Neural crest cell (in vitro differentiated cells): ENCODE results near the gene KIF21B. TPM values are rescaled to one million over a fixed set of nuclear protein-coding genes. Genes with fewer than 3 reads are reported as not detected.
A peak's percentile ranks its signal among the peaks of the same experiment; 100 is the strongest.

ENCODE experiments used
- DNase-seq: peaks from one replicate; pipeline ENCODE4 v3.0.0; 2021; ENCODE audit warnings: low read depth, mixed read lengths, low spot score
- H3K27ac Mint-ChIP-seq: one replicate; pipeline ENCODE4 v1.8.0; 2021; ENCODE audit warnings: mild to moderate bottlenecking, mixed read lengths; ENCODE audit not compliant: unreplicated experiment
- H3K27me3 Mint-ChIP-seq: 2 replicates; pipeline ENCODE4 v1.8.0; 2021; ENCODE audit warnings: low read depth, mild to moderate bottlenecking, mixed read lengths
- H3K36me3 Mint-ChIP-seq: 2 replicates; pipeline ENCODE4 v1.8.0; 2021; ENCODE audit warnings: low read depth, mild to moderate bottlenecking, mixed read lengths
- H3K4me1 Mint-ChIP-seq: 2 replicates; pipeline ENCODE4 v1.8.0; 2021; ENCODE audit warnings: mixed read lengths
- H3K4me3 Mint-ChIP-seq: one replicate; pipeline ENCODE4 v1.8.0; 2021; ENCODE audit warnings: mild to moderate bottlenecking, mixed read lengths
- H3K9me3 Mint-ChIP-seq: 2 replicates; pipeline ENCODE4 v1.8.0; 2021; ENCODE audit warnings: mixed read lengths
- CTCF ChIP-seq: fragments of 200-600 bp; sonication (generic); conservative IDR thresholded peaks from 2 replicates; pipeline ENCODE4 v1.5.0; 2021; ENCODE audit warnings: antibody characterized with exemption, mild to moderate bottlenecking
- total RNA-seq: library from RNA; stranded (reverse); gene quantifications from 2 replicates; pipeline ENCODE4 v1.2.1, GENCODE V29; 2021

KIF21B gene
- total RNA-seq, 1 donor from 2014 or later = 28.9 TPM

DNA sequence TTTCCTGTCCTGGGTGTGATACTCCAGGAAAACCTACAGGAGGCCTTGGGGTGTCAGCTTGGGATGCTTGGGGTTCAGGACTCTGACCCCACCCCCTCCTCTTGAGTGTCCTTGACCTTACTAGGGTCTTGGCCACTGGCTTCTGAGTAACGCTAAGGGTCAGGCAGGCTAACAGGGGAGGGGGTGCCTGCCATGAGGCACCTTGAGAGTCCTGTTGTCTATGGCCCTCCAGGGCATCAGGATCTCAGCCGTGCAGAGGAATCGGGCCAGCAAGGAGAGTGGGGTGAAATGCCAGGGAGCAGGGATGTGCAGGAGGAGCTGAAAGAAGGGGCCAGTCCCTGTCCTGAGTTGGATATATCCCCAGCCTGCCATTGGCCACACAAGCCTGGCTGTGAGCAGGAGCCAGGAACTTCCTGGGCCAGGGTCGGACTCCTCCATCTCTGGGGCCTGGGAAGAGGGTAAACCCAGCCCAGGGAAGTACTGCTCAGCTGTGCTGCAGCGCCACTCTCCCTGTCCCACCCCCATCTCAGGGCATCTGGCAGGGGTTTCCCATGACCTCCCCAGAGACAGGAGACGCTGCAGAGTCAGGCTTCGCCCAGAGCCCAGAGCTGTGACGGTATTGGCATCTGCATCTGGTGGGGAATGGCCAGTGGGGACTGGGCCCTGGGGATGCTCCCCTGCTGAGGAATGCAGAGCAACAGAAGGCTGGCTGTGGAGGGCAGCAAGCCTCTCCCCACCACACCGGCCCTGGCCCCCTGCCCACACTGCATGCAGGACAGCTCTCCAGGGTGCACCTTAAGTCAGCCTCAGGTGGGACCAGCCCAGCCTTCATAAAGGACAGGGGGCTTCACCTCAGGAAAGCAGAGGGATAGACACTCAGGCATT lies 6.3 kb downstream of the KIF21B start:
- Mint-ChIP-seq H3K27ac (peak overlapping the region; percentile 64), H3K4me1 (peaks cover 62% of the 10 kb centered on the region), H3K36me3 (no peaks in the 10 kb centered on the region), H3K4me3 (peak overlapping the region; percentile 31), H3K9me3 (no peaks in the 10 kb centered on the region), H3K27me3 (no peaks in the 10 kb centered on the region)
- no peak for TF ChIP-seq CTCF
- no peak for DNase-seq

GRCh38 chr1:201016211-201016651 lies 7.3 kb downstream of the KIF21B start:
- no peak for DNase-seq
- H3K4me3 Mint-ChIP-seq = no peak overlapping the region
- no peaks in the 10 kb centered on the region for H3K9me3 Mint-ChIP-seq
- H3K36me3 Mint-ChIP-seq = no peaks in the 10 kb centered on the region
- H3K27ac Mint-ChIP-seq = no peak overlapping the region
- H3K4me1 Mint-ChIP-seq = peaks cover 57% of the 10 kb centered on the region
- no peaks in the 10 kb centered on the region for H3K27me3 Mint-ChIP-seq
- TF ChIP-seq CTCF = no peak

- Mint-ChIP-seq H3K4me3 (peak overlapping the region; percentile 47), H3K36me3 (no peaks in the 10 kb centered on the region), H3K27me3 (no peaks in the 10 kb centered on the region), H3K9me3 (no peaks in the 10 kb centered on the region), H3K4me1 (peaks cover 55% of the 10 kb centered on the region), H3K27ac (no peak overlapping the region)
- DNase-seq = no peak
- no peak for TF ChIP-seq CTCF
Observed at GRCh38 chr1:201015551-201016091, 7.9 kb downstream of the KIF21B start.

GRCh38 chr1:201014816-201015200 lies 8.7 kb downstream of the KIF21B start:
- TF ChIP-seq CTCF = no peak
- Mint-ChIP-seq H3K27ac (no peak overlapping the region), H3K4me3 (no peak overlapping the region), H3K4me1 (peaks cover 58% of the 10 kb centered on the region), H3K9me3 (no peaks in the 10 kb centered on the region), H3K36me3 (no peaks in the 10 kb centered on the region), H3K27me3 (no peaks in the 10 kb centered on the region)
- no peak for DNase-seq

- no peak for DNase-seq
- H3K27ac Mint-ChIP-seq = no peak overlapping the region
- no peaks in the 10 kb centered on the region for H3K36me3 Mint-ChIP-seq
- H3K9me3 Mint-ChIP-seq = no peaks in the 10 kb centered on the region
- TF ChIP-seq CTCF = no peak
- H3K4me1 Mint-ChIP-seq = peaks cover 64% of the 10 kb centered on the region
- H3K27me3 Mint-ChIP-seq = no peaks in the 10 kb centered on the region
- H3K4me3 Mint-ChIP-seq = no peak overlapping the region
Observed at GRCh38 chr1:201013991-201014815, 9.3 kb downstream of the KIF21B start.
